Measurements from ENCODE around the gene ZDHHC15.
"Not testable (repeated sequence)": the region's sequence is repeated elsewhere in the genome, so short reads cannot be mapped to it uniquely, and the experiment has no call there.

Gene ZDHHC15

GRCh38 chrX:75421688-75422230, 101.1 kb downstream of the ZDHHC15 start:
- TF ChIP-seq CTCF (conservative IDR thresholded peaks at IDR 0.05; ENCODE audit: low read depth, low read length), result no peak
- no peak overlapping the region for H3K4me3 ChIP-seq (ENCODE audit: low read depth, low read length)
- no peak for DNase-seq (ENCODE audit: low read depth)

- not testable (repeated sequence) for DNase-seq (ENCODE audit: low read depth); H3K4me3 ChIP-seq (ENCODE audit: low read depth, low read length)
These were observed 115.7 kb downstream of the ZDHHC15 start for GRCh38 chrX:75407153-75407552.

- DNase-seq (ENCODE audit: low read depth), result no peak
- no peak overlapping the region for H3K4me3 ChIP-seq (ENCODE audit: low read depth, low read length)
- TF ChIP-seq CTCF (conservative IDR thresholded peaks at IDR 0.05; ENCODE audit: low read depth, low read length), result no peak
These were observed 132.4 kb downstream of the ZDHHC15 start for GRCh38 chrX:75390470-75390869.

- H3K4me3 ChIP-seq (ENCODE audit: low read depth, low read length), result no peak overlapping the region
- TF ChIP-seq CTCF (conservative IDR thresholded peaks at IDR 0.05; ENCODE audit: low read depth, low read length), result no peak
- no peak for DNase-seq (ENCODE audit: low read depth)
These were observed 153.1 kb downstream of the ZDHHC15 start for GRCh38 chrX:75369721-75370120.

- no peak for TF ChIP-seq CTCF (conservative IDR thresholded peaks at IDR 0.05; ENCODE audit: low read depth, low read length)
- DNase-seq (ENCODE audit: low read depth), result no peak
- no peak overlapping the region for H3K4me3 ChIP-seq (ENCODE audit: low read depth, low read length)
These were observed 156.0 kb downstream of the ZDHHC15 start for GRCh38 chrX:75366861-75367260.

- no peak for DNase-seq (ENCODE audit: low read depth)
- TF ChIP-seq CTCF (conservative IDR thresholded peaks at IDR 0.05; ENCODE audit: low read depth, low read length), result no peak
- H3K4me3 ChIP-seq (ENCODE audit: low read depth, low read length), result no peak overlapping the region
These were observed 157.4 kb downstream of the ZDHHC15 start for GRCh38 chrX:75365243-75365975.

GRCh38 chrX:75361788-75362187, 161.0 kb downstream of the ZDHHC15 start:
- no peak for DNase-seq (ENCODE audit: low read depth)
- no peak overlapping the region for H3K4me3 ChIP-seq (ENCODE audit: low read depth, low read length)
- TF ChIP-seq CTCF (conservative IDR thresholded peaks at IDR 0.05; ENCODE audit: low read depth, low read length), result no peak

GRCh38 chrX:75348601-75349000, 174.2 kb downstream of the ZDHHC15 start:
- not testable (repeated sequence) for DNase-seq (ENCODE audit: low read depth); H3K4me3 ChIP-seq (ENCODE audit: low read depth, low read length)
